ENCODE measurements around the gene CTNNA2. TPM values are rescaled to one million over a fixed set of nuclear protein-coding genes. Genes with fewer than 3 reads are reported as not detected.

CTNNA2 gene
- polyA plus RNA-seq, 1 of the 3 experiments (the other 2 are of a cell fraction), result 0.30 TPM

- 29% methylated on average over 4 of the region's 4 CpGs for WGBS (ENCODE audit: low lambda C conversion rate)
- POLR2A ChIA-PET, result no interaction called here
Measured at GRCh38 chr2:79513711-79514110, 860 bp downstream of the CTNNA2 start.

DNA sequence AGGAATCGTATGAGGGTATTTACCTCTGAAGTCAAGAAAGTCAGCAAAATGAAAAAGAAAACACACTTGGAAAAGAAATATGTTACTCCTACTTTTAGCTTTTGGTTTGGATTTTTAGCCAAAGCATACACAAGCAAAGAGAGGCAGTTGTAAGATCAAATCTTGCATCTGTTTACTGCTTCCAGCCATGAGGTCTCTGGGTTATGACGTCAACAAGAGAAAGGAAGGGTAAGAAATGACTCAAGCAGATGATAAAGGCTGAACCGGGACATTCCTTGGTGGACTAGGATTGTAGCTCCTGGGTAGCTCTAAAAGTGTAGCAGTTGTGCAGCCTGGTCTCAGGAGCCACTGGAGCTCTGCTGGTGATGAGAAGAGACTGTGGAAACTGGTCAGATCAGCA, 16.8 kb downstream of the CTNNA2 start:
- TF ChIP-seq MEF2A (IDR thresholded peaks at IDR 0.05; ENCODE audit: borderline replicate concordance, low read depth) (no peak), GABPA (IDR thresholded peaks at IDR 0.05; ENCODE audit: low read depth) (no peak), NRF1 (IDR thresholded peaks at IDR 0.05; ENCODE audit: low read depth, low read length) (no peak), TEAD4 (IDR thresholded peaks at IDR 0.05; ENCODE audit: borderline replicate concordance, insufficient read depth) (no peak), SIN3A (IDR thresholded peaks at IDR 0.05; ENCODE audit: borderline replicate concordance, low read depth, low read length) (no peak), MXI1 (IDR thresholded peaks at IDR 0.05; ENCODE audit: low read depth, low read length) (no peak), FOXJ3 (CRISPR knock-in tag; IDR thresholded peaks at IDR 0.05) (no peak), FOXM1 (IDR thresholded peaks at IDR 0.05; ENCODE audit: low read depth) (no peak), RCOR1 (IDR thresholded peaks at IDR 0.05; ENCODE audit: low read length) (no peak), RXRA (IDR thresholded peaks at IDR 0.05; ENCODE audit: borderline replicate concordance, low read depth) (no peak), EZH2phosphoT487 (IDR thresholded peaks at IDR 0.05; ENCODE audit: borderline replicate concordance, low read depth) (no peak), GATA2 (CRISPR knock-in tag; IDR thresholded peaks at IDR 0.05) (no peak), JUND (IDR thresholded peaks at IDR 0.05) (no peak)
- TF ChIP-seq, protein P1, sequence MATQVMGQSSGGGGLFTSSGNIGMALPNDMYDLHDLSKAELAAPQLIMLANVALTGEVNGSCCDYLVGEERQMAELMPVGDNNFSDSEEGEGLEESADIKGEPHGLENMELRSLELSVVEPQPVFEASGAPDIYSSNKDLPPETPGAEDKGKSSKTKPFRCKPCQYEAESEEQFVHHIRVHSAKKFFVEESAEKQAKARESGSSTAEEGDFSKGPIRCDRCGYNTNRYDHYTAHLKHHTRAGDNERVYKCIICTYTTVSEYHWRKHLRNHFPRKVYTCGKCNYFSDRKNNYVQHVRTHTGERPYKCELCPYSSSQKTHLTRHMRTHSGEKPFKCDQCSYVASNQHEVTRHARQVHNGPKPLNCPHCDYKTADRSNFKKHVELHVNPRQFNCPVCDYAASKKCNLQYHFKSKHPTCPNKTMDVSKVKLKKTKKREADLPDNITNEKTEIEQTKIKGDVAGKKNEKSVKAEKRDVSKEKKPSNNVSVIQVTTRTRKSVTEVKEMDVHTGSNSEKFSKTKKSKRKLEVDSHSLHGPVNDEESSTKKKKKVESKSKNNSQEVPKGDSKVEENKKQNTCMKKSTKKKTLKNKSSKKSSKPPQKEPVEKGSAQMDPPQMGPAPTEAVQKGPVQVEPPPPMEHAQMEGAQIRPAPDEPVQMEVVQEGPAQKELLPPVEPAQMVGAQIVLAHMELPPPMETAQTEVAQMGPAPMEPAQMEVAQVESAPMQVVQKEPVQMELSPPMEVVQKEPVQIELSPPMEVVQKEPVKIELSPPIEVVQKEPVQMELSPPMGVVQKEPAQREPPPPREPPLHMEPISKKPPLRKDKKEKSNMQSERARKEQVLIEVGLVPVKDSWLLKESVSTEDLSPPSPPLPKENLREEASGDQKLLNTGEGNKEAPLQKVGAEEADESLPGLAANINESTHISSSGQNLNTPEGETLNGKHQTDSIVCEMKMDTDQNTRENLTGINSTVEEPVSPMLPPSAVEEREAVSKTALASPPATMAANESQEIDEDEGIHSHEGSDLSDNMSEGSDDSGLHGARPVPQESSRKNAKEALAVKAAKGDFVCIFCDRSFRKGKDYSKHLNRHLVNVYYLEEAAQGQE (IDR thresholded peaks at IDR 0.05; ENCODE audit: low read depth, low read length), result no peak
- TF ChIP-seq, protein P2, sequence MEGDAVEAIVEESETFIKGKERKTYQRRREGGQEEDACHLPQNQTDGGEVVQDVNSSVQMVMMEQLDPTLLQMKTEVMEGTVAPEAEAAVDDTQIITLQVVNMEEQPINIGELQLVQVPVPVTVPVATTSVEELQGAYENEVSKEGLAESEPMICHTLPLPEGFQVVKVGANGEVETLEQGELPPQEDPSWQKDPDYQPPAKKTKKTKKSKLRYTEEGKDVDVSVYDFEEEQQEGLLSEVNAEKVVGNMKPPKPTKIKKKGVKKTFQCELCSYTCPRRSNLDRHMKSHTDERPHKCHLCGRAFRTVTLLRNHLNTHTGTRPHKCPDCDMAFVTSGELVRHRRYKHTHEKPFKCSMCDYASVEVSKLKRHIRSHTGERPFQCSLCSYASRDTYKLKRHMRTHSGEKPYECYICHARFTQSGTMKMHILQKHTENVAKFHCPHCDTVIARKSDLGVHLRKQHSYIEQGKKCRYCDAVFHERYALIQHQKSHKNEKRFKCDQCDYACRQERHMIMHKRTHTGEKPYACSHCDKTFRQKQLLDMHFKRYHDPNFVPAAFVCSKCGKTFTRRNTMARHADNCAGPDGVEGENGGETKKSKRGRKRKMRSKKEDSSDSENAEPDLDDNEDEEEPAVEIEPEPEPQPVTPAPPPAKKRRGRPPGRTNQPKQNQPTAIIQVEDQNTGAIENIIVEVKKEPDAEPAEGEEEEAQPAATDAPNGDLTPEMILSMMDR (IDR thresholded peaks at IDR 0.05), result no peak
- DNase-seq, result no peak
- H3K9ac ChIP-seq, result no peak overlapping the region
- no peaks in the 10 kb centered on the region for H3K27me3 ChIP-seq (ENCODE audit: insufficient read depth)
- H3F3A ChIP-seq (replicated peaks; ENCODE audit: insufficient read depth), result no peaks in the 10 kb centered on the region
- no peaks in the 10 kb centered on the region for H3K36me3 ChIP-seq (replicated peaks in 1 of 2; ENCODE audit: control insufficient read depth in 1 of 2, insufficient read depth in 2 of 2, low read length in 1 of 2)
- POLR2A ChIA-PET, result no interaction called here
- H3K4me3 ChIP-seq (ENCODE audit: low read depth in 2 of 2, low read length in 1 of 2), result no peak overlapping the region
- no peaks in the 10 kb centered on the region for H3K9me3 ChIP-seq
- 38% methylated on average over 3 of the region's 3 CpGs for WGBS (ENCODE audit: low lambda C conversion rate)
- CTCF ChIA-PET, result interaction anchor here (0.9 to 1.9 kb wide), 3 partner anchors 15 to 359 kb away, joined by 3 to 6 read pairs (median 4); no protein-coding TSS in a partner anchor
- no peaks in the 10 kb centered on the region for H4K20me1 ChIP-seq (ENCODE audit: insufficient read depth)
- H3K4me1 ChIP-seq (ENCODE audit: control insufficient read depth in 1 of 2, insufficient read depth in 2 of 2, low read depth in 1 of 2, low read length in 1 of 2), result no peaks in the 10 kb centered on the region; a peak in 1 of 4 replicates
- H3K4me2 ChIP-seq, result no peak overlapping the region
- H3K27ac ChIP-seq (ENCODE audit: low read depth in 2 of 2, low read length in 1 of 2), result no peak overlapping the region
- H2AFZ ChIP-seq (ENCODE audit: low read depth), result no peak overlapping the region
- no peaks in the 10 kb centered on the region for H3K79me2 ChIP-seq (ENCODE audit: insufficient read depth)
- H3K9me2 ChIP-seq, result no peaks in the 10 kb centered on the region

More at GRCh38 chr2:79513711-79514110, 860 bp downstream of the CTNNA2 start:
- no peak for DNase-seq
- H3K27ac ChIP-seq (ENCODE audit: low read depth in 2 of 2, low read length in 1 of 2), result no peak overlapping the region; a peak in 1 of 4 replicates
- no peaks in the 10 kb centered on the region for H3K9me2 ChIP-seq
- CTCF ChIA-PET, result no interaction called here
- peak overlapping the region in 1 of 2 experiments; percentile 49; a peak in 2 of 4 replicates for H3K4me3 ChIP-seq (ENCODE audit: low read depth in 2 of 2, low read length in 1 of 2)
- H3F3A ChIP-seq (replicated peaks; ENCODE audit: insufficient read depth), result no peaks in the 10 kb centered on the region
- H3K9ac ChIP-seq, result no peak overlapping the region
- H3K4me2 ChIP-seq, result no peak overlapping the region
- H3K4me1 ChIP-seq (ENCODE audit: control insufficient read depth in 1 of 2, insufficient read depth in 2 of 2, low read depth in 1 of 2, low read length in 1 of 2), result peaks cover 0 to 5% of the 10 kb centered on the region in 2 experiments; a peak in 2 of 4 replicates
- TF ChIP-seq, protein P3, sequence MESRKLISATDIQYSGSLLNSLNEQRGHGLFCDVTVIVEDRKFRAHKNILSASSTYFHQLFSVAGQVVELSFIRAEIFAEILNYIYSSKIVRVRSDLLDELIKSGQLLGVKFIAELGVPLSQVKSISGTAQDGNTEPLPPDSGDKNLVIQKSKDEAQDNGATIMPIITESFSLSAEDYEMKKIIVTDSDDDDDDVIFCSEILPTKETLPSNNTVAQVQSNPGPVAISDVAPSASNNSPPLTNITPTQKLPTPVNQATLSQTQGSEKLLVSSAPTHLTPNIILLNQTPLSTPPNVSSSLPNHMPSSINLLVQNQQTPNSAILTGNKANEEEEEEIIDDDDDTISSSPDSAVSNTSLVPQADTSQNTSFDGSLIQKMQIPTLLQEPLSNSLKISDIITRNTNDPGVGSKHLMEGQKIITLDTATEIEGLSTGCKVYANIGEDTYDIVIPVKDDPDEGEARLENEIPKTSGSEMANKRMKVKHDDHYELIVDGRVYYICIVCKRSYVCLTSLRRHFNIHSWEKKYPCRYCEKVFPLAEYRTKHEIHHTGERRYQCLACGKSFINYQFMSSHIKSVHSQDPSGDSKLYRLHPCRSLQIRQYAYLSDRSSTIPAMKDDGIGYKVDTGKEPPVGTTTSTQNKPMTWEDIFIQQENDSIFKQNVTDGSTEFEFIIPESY (IDR thresholded peaks at IDR 0.05; ENCODE audit: borderline replicate concordance, low read depth), result no peak
- TF ChIP-seq NRF1 (IDR thresholded peaks at IDR 0.05; ENCODE audit: low read depth, low read length) (no peak), CHD2 (IDR thresholded peaks at IDR 0.05; ENCODE audit: low read length, partially characterized antibody) (no peak), YY1 (IDR thresholded peaks at IDR 0.05; ENCODE audit: low read depth) (no peak)
- TF ChIP-seq, protein P4, sequence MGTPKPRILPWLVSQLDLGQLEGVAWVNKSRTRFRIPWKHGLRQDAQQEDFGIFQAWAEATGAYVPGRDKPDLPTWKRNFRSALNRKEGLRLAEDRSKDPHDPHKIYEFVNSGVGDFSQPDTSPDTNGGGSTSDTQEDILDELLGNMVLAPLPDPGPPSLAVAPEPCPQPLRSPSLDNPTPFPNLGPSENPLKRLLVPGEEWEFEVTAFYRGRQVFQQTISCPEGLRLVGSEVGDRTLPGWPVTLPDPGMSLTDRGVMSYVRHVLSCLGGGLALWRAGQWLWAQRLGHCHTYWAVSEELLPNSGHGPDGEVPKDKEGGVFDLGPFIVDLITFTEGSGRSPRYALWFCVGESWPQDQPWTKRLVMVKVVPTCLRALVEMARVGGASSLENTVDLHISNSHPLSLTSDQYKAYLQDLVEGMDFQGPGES (IDR thresholded peaks at IDR 0.05; ENCODE audit: low read depth, low read length), result no peak
- H3K36me3 ChIP-seq (replicated peaks in 1 of 2; ENCODE audit: control insufficient read depth in 1 of 2, insufficient read depth in 2 of 2, low read length in 1 of 2), result no peaks in the 10 kb centered on the region
- no peak overlapping the region for H2AFZ ChIP-seq (ENCODE audit: low read depth)
- no peaks in the 10 kb centered on the region for H3K27me3 ChIP-seq (ENCODE audit: insufficient read depth)
- H3K79me2 ChIP-seq (ENCODE audit: insufficient read depth), result no peaks in the 10 kb centered on the region
- H4K20me1 ChIP-seq (ENCODE audit: insufficient read depth), result no peaks in the 10 kb centered on the region
- H3K9me3 ChIP-seq, result no peaks in the 10 kb centered on the region

Data from SK-N-SH (cell line).